Keratinocyte (primary cell): ENCODE results near the gene PRSS1. TPM values are rescaled to one million over a fixed set of nuclear protein-coding genes. Genes with fewer than 3 reads are reported as not detected.
"Not testable (repeated sequence)": the region's sequence is repeated elsewhere in the genome, so short reads cannot be mapped to it uniquely, and the experiment has no call there.

ENCODE experiments used
- DNase-seq: peaks from one replicate; pipeline ENCODE4 v3.0.0-alpha.2; 2011; ENCODE audit warnings: low read depth, missing footprints, low spot score
- FAIRE-seq: peaks from 2 replicates; lab custom pipeline; 2011; peaks lifted over from hg19 to GRCh38; lab: Jason Lieb, UNC
- H2AFZ ChIP-seq: 2 replicates; pipeline ENCODE4 v1.6.0; 2012; ENCODE audit warnings: low read length, control low read depth, inconsistent platforms; ENCODE audit not compliant: control insufficient read depth
- H3K27ac ChIP-seq: 2 replicates; pipeline ENCODE4 v1.5.1; 2011; ENCODE audit warnings: low read length; ENCODE audit not compliant: control insufficient read depth, insufficient read depth
- H3K27me3 ChIP-seq: 3 replicates; pipeline ENCODE4 v1.6.0; 2011; ENCODE audit warnings: low read length; ENCODE audit not compliant: control insufficient read depth, insufficient read depth; ENCODE audit errors: extremely low read depth
- H3K36me3 ChIP-seq, 2 experiments: 2 replicates in 1 of 2; 3 replicates in 1 of 2; pipeline ENCODE4 v1.5.1; 2011; ENCODE audit warnings: low read length in 2 of 2, mild to moderate bottlenecking in 1 of 2; ENCODE audit not compliant: control insufficient read depth in 2 of 2, insufficient read depth in 2 of 2; ENCODE audit errors: extremely low read depth in 1 of 2
- H3K4me1 ChIP-seq: 3 replicates; pipeline ENCODE4 v1.5.1; 2011; ENCODE audit warnings: low read length; ENCODE audit not compliant: control insufficient read depth, insufficient read depth; ENCODE audit errors: extremely low read depth
- H3K4me2 ChIP-seq: 3 replicates; pipeline ENCODE4 v1.6.0; 2011; ENCODE audit warnings: low read depth, low read length; ENCODE audit not compliant: control insufficient read depth, insufficient read depth; ENCODE audit errors: extremely low read depth
- H3K4me3 ChIP-seq, 3 experiments: fragments of 200-600 bp in 1 of 3; sonication (generic) in 1 of 3; 2 replicates in 2 of 3; 3 replicates in 1 of 3; pipeline ENCODE4 v1.5.1; 2011 to 2016; ENCODE audit warnings: low read length in 3 of 3, mild to moderate bottlenecking in 3 of 3, control low read depth in 2 of 3, inconsistent platforms in 1 of 3, low read depth in 1 of 3, mixed read lengths in 1 of 3, mixed run types in 1 of 3, moderate library complexity in 1 of 3; ENCODE audit not compliant: control insufficient read depth in 2 of 3, insufficient read depth in 2 of 3; ENCODE audit errors: extremely low read depth in 1 of 3
- H3K79me2 ChIP-seq: 2 replicates; pipeline ENCODE4 v1.6.0; 2012; ENCODE audit warnings: low read length; ENCODE audit not compliant: control insufficient read depth, insufficient read depth
- H3K9ac ChIP-seq: 3 replicates; pipeline ENCODE4 v1.6.0; 2011; ENCODE audit warnings: low read length; ENCODE audit not compliant: control insufficient read depth, insufficient read depth; ENCODE audit errors: extremely low read depth
- H3K9me1 ChIP-seq: 3 replicates; pipeline ENCODE4 v1.6.0; 2011; ENCODE audit warnings: low read length; ENCODE audit not compliant: control insufficient read depth, insufficient read depth; ENCODE audit errors: extremely low read depth
- H3K9me3 ChIP-seq: 2 replicates; pipeline ENCODE4 v1.5.1; 2012; ENCODE audit warnings: low read depth, low read length; ENCODE audit not compliant: control insufficient read depth
- H4K20me1 ChIP-seq: 3 replicates; pipeline ENCODE4 v1.6.0; 2011; ENCODE audit warnings: low read length; ENCODE audit not compliant: control insufficient read depth, insufficient read depth; ENCODE audit errors: extremely low read depth
- EZH2 ChIP-seq: IDR thresholded peaks from one replicate; pipeline ENCODE4 v1.6.1; 2012; ENCODE audit warnings: inconsistent platforms, mild to moderate bottlenecking, low read length, moderate library complexity
- dilution Hi-C: fragments of 300-500 bp; cut with MboI; formaldehyde crosslinking; loops from one replicate; pipeline ENCODE4 v1.7.0; 2020; ENCODE audit warnings: low sequenced_read_pairs; ENCODE audit not compliant: extremely low pct_ligation_motif_present
- polyA plus RNA-seq, 5 experiments: library from polyadenylated mRNA; depleted of rRNA in 3 of 5; stranded (reverse) in 3 of 5; stranded (forward) in 1 of 5; unstranded in 1 of 5; fragments of >200 nt; gene quantifications; 1 replicate in 1 of 5; 2 replicates in 3 of 5; 3 replicates in 1 of 5; pipeline versions ENCODE4 v1.2.1 to v1.2.3, GENCODE V29; 2011 to 2012; ENCODE audit warnings: missing spikeins in 2 of 5, low read depth in 1 of 5, low replicate concordance in 1 of 5
- TF ChIP-seq, protein P1 (sequence below), 3 experiments: IDR thresholded peaks in 1 of 3; conservative IDR thresholded peaks in 1 of 3; optimal IDR thresholded peaks in 1 of 3; 2 replicates in 2 of 3; 3 replicates in 1 of 3; pipeline versions ENCODE3 to v1.5.1; 2011; ENCODE audit warnings: low read length in 3 of 3, mild to moderate bottlenecking in 3 of 3, moderate library complexity in 2 of 3, control low read depth in 1 of 3, inconsistent platforms in 1 of 3; ENCODE audit not compliant: insufficient read depth in 2 of 3; ENCODE audit errors: extremely low read depth in 1 of 3

Gene PRSS1
- polyA plus RNA-seq, 1 donor (not counting 4 experiments of a cell fraction or from before 2014, with no cell fraction given): not detected

DNA sequence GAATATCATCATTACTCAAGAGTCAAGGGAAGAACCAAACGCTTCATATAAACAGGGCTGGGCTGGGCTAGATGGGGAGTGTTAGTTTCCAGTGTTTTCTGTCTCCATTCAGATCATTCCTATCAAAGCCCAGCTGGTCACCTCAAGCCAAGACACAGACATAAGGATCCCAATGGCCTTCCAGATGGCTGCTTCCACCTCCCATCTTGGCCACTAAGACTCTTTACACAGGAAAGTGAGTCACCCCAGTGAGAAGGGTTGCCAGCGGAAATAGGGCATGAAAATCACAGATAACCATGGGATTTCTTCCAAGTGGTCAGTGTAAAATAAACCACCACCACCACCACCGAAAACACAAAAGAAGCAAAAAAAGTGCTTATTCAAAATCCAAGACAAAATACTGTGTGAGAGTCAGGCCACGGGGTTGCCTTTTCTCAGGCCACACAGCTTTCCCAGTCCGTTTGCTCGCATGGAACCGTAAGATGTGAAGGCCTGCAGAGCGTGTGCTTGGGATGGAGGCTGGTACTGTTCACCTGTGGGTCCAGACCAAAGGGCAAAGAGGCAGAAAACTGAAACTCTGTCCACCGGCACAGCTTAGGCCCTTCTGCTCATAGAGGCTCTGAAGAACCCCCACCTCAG, 27.1 kb downstream of the PRSS1 start:
- H3K27me3 ChIP-seq: peaks cover 5% of the 10 kb centered on the region
- TF ChIP-seq, protein P1, sequence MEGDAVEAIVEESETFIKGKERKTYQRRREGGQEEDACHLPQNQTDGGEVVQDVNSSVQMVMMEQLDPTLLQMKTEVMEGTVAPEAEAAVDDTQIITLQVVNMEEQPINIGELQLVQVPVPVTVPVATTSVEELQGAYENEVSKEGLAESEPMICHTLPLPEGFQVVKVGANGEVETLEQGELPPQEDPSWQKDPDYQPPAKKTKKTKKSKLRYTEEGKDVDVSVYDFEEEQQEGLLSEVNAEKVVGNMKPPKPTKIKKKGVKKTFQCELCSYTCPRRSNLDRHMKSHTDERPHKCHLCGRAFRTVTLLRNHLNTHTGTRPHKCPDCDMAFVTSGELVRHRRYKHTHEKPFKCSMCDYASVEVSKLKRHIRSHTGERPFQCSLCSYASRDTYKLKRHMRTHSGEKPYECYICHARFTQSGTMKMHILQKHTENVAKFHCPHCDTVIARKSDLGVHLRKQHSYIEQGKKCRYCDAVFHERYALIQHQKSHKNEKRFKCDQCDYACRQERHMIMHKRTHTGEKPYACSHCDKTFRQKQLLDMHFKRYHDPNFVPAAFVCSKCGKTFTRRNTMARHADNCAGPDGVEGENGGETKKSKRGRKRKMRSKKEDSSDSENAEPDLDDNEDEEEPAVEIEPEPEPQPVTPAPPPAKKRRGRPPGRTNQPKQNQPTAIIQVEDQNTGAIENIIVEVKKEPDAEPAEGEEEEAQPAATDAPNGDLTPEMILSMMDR (optimal IDR thresholded peaks at IDR 0.05 in 1 of 3, IDR thresholded peaks at IDR 0.05 in 1 of 3, conservative IDR thresholded peaks at IDR 0.05 in 1 of 3; ENCODE audit: extremely low read depth in 1 of 3, insufficient read depth in 2 of 3, low read length in 3 of 3): no peak
- TF ChIP-seq EZH2: no peak
- no peaks in the 10 kb centered on the region for H3K9me1 ChIP-seq
- no peak overlapping the region for H3K4me2 ChIP-seq
- H3K79me2 ChIP-seq: no peaks in the 10 kb centered on the region
- DNase-seq (no peak), FAIRE-seq (no peak)
- no peak overlapping the region for H3K9ac ChIP-seq
- no peaks in the 10 kb centered on the region for H3K36me3 ChIP-seq
- H3K27ac ChIP-seq: no peak overlapping the region
- H3K4me1 ChIP-seq: peaks cover 2% of the 10 kb centered on the region
- no peaks in the 10 kb centered on the region for H3K9me3 ChIP-seq
- H4K20me1 ChIP-seq: no peaks in the 10 kb centered on the region
- dilution Hi-C loops: no loop called here
- H2AFZ ChIP-seq: no peak overlapping the region
- no peak overlapping the region for H3K4me3 ChIP-seq

DNA sequence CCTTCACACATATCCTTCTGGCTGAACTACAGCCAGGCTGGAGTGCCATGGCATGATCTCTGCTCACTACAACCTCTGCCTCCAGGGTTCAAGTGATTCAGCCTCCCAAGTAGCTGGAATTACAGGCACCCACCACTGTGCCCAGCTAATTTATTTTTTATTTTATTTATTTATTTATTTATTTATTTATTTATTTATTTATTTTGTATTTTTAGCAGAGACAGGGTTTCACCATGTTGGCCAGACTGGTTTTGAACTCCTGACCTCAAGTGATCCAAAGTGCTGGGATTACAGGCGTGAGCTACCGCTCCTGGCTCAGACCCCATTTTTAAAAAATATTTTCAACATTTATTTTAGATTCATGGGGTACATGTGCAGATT, 27.6 kb downstream of the PRSS1 start:
- H3K36me3 ChIP-seq, H3K27me3 ChIP-seq, H3K4me3 ChIP-seq, H4K20me1 ChIP-seq, DNase-seq, H3K9me3 ChIP-seq, H3K79me2 ChIP-seq, H3K27ac ChIP-seq, H3K4me1 ChIP-seq, FAIRE-seq, H2AFZ ChIP-seq, H3K9ac ChIP-seq, H3K9me1 ChIP-seq, dilution Hi-C loops, H3K4me2 ChIP-seq: not testable (repeated sequence)

DNA sequence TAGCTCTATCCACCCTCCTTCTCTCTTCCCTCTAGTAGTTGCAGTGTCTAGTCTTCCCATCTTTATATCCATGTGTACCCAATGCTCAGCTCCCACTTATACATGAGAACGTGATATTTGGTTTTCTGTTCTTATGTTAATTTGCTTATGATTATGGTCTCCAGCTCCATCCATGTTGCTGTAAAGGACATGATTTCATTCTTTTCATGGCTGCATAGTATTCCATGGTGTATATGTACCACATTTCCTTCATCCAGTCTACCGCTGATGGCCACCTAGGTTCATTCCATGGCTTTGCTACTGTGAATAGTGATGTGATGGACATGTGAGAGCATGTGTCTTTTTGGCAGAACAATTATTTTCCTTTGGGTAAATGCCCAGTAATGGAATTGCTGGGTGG, 28.0 kb downstream of the PRSS1 start:
- Histone ChIP-seq H3K4me3 (no peak overlapping the region), H4K20me1 (no peaks in the 10 kb centered on the region), H3K4me2 (no peak overlapping the region), H3K9ac (no peak overlapping the region), H3K9me1 (no peaks in the 10 kb centered on the region), H3K79me2 (no peaks in the 10 kb centered on the region), H3K27ac (no peak overlapping the region), H2AFZ (no peak overlapping the region), H3K4me1 (peaks cover 2% of the 10 kb centered on the region), H3K27me3 (peaks cover 2% of the 10 kb centered on the region), H3K36me3 (no peaks in the 10 kb centered on the region), H3K9me3 (no peaks in the 10 kb centered on the region)
- FAIRE-seq (no peak), DNase-seq (no peak)
- dilution Hi-C loops: no loop called here
- TF ChIP-seq, protein P1 (optimal IDR thresholded peaks at IDR 0.05 in 1 of 3, IDR thresholded peaks at IDR 0.05 in 1 of 3, conservative IDR thresholded peaks at IDR 0.05 in 1 of 3; ENCODE audit: extremely low read depth in 1 of 3, insufficient read depth in 2 of 3, low read length in 3 of 3): no peak
- TF ChIP-seq EZH2: no peak
